Epithelial cell of prostate (primary cell): ENCODE data around the gene HPSE2.

Experiments
- DNase-seq: peaks from one replicate; pipeline ENCODE4 v3.0.0-alpha.2; 2011; ENCODE audit warnings: low read depth, low spot score
- H3K27ac ChIP-seq: fragments of 450-650 bp; 2 replicates; pipeline ENCODE4 v1.5.1; 2017; ENCODE audit warnings: mild to moderate bottlenecking

Gene HPSE2

DNA sequence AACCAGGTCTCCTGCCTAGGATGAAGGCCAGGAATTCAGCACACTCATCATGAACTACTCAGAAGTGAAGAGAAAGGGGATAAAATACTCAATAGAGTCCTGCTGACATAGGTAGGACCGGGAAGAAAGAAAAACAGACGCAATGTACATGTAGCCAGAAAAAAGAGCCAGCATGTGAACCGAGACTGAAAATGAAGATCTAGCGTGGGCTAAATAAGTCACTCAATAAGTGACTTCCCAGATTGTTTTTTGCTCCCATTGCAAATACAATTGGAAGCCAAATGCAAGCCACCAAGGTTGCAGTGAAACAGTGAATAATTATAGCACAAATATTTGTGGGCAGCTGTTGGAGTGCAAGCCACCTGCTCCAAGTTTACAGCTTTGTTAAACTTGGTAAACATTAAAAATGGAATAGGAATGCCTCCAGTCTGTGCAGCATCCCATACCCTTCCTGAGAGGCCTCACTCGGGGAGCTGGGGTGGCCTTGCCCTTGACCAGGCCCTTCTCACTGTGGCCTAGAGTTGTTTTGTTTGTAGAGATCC, 754.2 kb downstream of the HPSE2 start:
- H3K27ac ChIP-seq, result no peak overlapping the region
- DNase-seq, result no peak

DNA sequence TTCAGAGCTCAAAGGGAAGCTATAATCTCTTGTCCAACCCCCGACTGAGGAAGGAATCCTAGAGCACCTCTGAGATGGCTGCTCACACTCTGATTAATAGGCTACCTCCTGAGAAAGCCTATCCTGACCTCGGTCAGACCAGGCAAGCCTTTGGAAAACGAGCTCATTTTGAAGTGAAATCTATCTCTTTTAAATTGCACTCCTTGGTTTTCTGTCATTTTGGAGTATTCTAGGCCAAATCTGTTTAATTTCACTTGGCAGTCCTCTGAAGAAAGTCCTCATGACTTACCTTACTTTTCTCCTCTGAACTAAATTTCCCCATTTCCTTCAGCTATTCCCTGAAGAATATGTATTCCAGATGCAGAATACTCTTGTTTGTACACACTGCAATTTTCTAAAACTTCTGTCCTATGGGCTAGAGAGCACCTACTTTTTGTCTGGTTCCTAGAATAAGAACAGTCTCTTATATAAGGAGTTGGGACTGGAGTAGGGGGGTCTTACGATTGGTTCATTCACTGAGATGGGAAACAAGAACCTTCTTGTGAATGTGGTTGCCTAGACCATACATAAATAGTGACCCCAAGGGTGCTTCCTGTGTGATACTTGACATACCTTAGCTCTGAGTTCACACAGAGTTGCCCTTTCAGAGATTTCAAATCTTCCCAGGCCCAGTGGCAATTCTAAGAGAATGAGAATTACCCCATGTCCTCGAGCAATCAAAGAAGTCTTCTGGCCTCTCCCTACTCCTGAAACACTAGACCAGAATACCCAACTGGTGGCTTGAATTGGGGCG, 757.0 kb downstream of the HPSE2 start:
- no peak for DNase-seq
- no peak overlapping the region for H3K27ac ChIP-seq

DNA sequence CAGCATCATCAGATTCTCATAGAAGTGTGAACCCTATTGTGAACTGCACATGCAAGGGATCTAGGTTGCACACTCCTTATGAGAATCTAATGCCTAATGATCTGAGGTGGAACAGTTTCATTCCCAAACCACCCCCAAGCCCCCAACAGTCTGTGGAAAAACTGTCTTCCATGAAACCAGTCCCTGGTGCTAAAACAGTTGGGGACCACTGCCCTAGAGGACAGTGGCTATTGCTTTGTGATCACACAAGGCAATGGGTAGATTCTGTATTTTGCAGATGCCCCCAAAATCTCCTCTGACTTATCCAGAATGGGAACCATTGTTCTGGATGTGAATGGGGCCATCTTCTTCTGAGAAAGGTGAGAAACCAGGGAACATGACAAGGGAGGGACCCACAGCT, 757.8 kb downstream of the HPSE2 start:
- no peak for DNase-seq
- no peak overlapping the region for H3K27ac ChIP-seq

DNA sequence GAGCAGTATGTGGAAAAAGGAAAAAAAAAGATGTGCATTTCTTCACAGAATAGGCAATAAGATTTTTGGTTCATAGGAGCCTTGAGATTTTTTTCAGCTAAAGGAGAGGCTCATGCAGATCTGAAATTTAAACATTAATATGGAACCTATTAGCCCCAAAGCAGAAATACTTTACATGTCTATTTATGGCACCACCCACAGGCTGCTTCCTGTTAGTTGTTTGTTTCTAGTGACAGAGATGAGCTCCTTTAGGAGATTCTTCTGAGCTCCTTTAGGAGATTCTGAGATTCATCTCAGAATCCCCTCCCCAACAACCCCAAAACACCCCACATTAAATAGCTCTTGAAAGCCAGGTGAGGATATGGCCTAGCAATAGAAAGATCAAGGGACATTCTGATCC, 761.0 kb downstream of the HPSE2 start:
- no peak overlapping the region for H3K27ac ChIP-seq
- DNase-seq, result no peak

DNA sequence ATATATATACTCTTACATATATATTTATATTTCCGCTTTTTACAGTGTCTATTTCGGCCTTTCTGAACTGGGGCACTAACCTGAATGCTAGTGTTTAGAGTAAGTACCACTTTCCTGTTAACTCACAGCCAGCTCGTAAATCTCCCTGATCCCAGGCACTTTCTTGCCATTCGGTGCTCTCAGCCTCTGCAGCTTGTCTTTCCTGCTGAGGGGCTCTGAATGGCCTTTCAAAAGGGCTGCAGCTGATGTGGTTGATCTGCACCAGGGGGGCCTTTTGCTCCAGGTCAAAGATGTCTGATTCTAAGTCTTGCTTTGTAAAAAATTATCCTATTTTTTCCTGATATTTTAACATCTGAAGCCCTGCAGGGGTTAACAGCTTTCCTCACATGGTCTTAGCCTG, 763.5 kb downstream of the HPSE2 start:
- DNase-seq, result no peak
- no peak overlapping the region for H3K27ac ChIP-seq

DNA sequence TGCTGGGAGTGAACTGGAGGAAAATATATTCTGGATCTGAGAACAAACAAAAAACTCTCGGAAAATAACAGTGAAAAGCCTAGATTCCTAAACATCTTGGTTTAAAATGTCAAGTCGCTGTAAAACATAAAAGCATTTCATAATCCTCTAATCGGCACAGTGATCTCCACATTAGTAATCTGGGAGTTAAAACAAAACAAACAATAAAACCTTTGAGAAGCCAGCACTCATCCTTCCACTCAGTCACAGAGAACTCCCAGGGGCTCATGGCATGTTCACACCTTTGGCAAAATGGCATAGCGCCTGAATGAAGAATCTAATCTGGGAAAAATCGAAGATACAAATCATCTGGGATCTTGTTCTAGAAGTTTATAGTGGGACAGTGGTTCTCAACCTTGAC, 764.8 kb downstream of the HPSE2 start:
- no peak for DNase-seq
- no peak overlapping the region for H3K27ac ChIP-seq

DNA sequence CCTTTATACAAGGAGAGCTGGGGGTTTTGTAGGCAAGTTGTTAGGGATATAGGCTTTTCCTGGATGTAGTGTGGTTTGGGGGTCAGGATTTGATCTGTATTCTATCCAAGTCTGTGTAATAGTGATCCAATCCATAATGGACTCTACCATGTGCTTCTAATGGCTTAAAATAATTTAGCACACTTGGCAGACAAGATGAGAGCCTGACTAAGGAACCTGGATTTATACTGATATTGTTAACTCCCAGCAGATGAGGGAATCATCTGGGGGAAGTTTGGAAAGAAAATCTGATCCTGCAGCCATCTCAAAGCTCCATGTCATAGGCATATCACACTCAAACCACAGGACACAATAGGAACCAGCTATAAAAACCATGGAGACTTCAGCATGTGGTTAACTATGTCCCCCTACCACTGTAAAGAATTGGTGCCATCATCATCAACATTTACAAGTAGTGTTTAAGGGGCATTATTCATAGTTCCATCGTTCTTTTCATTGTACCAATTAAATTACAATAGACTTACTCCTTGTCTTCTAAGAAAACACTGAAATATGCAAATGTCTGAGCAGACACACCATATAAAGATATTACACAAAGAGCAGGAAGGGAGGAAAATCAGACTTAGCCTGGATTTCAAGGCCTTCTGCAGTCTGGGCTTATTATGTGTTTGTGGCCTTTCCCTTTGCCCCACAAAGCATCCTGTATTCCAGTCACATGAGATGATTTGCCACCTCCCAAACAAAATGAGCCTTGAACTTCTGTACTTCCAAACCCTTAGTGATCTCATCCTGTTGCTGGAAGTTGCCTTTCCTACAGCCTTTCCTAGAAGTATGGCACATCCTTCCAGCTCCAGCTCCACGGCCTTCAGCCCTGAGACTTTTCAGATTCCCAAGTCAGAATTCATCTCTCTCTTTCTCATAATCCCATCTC, 766.4 kb downstream of the HPSE2 start:
- no peak overlapping the region for H3K27ac ChIP-seq
- DNase-seq, result no peak

DNA sequence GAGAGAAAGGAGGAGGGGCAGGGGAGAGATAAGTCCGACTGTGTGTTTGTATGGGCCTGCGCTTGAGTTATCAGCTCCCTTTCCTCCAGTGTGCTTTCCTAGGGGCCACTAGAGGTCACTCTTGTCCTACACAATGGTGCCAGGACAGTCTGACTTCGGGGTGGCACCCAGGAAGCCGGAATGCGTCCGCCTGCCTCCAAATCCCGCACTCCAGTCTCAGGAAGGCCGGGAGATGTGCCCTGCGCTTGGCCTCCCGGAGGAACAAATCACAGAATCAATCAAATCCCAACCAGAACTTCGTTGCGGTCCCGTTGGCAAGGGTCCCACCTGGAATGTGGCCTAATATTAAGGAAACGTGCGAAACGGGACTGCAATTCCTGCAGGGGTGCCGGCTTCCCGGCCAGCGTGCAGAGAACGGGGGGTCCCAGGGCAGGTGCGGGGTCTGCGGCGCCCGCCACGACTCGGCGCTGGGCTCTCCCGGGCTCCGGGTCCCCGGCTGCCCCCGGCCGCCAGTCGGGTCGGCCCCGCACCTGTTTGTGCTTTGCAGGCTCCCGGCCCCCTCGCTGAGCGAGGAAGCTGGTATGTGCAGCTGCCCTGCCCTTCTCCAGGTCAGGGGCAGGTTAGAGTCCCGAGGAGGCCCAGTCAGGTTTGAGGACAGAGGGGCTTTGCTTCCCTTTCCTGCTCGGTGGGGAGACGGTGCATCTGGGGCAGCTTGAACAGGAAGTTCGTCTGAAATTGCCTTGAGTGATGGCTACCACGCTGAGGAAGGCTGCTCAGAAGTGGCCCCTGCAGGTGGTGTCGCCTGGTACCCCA, 767.9 kb downstream of the HPSE2 start:
- no peak overlapping the region for H3K27ac ChIP-seq
- peak; percentile 45 for DNase-seq

DNA sequence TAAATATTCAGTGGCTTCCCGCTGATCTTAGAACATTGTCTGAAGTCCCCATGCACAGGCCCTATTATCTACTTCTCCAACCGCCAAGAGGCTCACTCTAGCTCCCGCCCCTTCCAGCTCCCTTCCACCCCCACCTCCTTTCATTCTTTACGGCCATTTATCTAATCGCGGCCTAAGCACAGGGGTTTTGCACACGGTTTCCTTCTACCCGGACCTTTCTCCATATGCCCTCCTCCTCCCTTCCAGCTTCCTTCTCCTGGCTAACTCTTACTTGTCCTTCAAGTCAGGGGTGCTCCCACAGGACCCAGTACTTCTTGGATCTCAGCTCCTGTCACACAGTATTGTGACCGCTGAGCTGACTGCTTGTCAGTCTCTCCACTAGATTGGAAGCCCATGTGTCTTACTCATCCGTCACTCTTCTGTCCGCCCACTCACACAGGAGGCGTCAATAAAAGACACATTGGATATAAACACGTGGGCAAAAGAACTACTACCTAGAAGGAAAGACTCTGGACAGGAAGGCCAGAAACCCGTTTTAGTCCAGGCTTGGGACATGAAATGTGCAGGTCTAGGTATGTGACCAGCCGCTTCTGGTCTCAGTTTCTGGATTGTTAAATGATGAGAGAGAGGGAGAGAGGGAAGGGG, 768.7 kb downstream of the HPSE2 start:
- H3K27ac ChIP-seq, result no peak overlapping the region
- no peak for DNase-seq

DNA sequence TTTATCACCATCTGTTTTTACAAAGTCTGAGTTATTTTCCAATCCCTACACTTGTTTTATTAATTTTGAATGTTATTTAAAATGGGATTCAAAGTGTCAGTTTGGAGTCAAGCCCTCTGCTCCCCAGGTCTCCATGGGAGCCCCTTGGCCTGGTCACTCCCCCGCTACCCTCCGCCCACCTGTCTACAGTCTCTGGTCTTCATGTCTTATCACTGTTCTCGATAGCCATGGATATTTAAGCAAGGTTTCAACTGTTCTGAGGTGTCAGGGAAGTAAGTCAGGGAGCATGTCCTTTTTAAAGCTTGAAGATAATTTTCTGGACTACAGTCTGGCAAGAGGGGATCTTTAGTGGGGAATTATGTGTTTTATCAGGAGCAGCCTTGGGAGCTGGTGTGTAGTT, 769.8 kb downstream of the HPSE2 start:
- no peak overlapping the region for H3K27ac ChIP-seq
- DNase-seq, result no peak

DNA sequence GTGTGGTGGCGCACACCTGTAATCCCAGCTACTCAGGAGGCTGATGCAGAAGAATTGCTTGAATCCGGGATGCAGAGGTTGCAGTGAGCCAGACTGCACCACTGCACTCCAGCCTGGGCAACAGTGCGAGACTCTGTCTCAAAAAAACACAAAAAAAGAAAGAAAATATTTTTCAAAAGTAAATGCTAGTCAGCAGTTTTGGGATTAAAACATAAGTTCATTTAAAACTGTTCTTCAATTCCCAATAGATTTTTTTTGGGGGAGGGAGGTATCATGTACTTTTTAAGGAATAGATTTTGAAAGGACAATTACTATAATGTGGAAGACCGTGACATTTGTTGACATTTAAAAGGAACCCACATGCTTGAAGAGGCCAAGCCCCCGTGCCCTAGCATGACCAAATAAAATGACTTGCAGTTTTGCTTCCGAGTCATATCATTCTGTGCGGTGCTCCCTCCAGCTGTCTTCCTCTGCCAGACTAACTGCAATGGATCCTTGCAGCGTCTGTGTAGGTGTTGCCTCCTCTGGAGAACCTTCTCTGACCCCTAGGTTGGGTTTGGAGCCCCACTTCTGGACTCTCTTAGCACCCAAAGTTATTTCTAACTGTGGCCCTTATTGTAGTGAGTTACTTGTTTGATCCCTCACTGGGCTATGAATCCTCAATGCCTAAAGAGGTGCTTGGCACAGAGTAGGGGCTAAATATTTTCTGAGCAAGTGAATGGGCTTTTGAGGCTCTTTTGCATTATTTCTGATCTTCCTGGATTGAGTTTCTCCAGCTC, 771.5 kb downstream of the HPSE2 start:
- no peak for DNase-seq
- H3K27ac ChIP-seq, result no peak overlapping the region

DNA sequence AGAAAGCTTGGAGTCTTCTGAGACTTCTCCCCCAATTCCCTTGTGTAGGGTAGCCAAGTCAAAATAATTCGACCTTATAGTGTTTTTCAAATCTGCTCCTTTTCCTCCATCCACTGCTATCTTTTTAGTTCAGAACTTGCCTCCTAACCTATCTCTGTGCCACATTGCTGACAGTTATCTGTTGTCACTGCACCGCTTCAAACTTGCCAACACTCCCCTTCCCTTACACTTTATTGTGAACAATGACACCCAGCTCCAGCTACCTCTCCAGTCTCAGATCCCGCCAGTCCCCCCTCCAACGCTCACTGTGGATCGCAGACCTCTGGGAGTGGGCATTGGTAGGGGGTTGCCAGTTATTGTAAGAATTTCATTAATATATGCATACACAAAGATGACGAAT, 772.6 kb downstream of the HPSE2 start:
- H3K27ac ChIP-seq, result no peak overlapping the region
- DNase-seq, result no peak

DNA sequence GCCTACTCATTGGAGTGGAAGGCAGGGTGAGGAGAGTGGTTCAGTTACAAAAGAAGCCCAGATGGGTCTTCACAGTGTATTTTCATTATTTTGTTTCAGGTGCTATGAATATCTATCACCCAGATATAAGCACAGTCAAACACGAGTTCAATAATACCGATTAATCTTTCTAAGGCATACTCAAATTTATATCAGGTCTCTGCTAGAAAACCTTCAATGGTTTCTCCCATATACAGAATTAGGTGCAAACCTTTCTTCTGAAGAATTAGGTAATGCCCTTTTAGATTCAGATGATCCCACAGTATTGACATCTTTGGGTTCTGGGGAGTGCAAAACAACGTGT, 774.2 kb downstream of the HPSE2 start:
- H3K27ac ChIP-seq, result no peak overlapping the region
- DNase-seq, result no peak

DNA sequence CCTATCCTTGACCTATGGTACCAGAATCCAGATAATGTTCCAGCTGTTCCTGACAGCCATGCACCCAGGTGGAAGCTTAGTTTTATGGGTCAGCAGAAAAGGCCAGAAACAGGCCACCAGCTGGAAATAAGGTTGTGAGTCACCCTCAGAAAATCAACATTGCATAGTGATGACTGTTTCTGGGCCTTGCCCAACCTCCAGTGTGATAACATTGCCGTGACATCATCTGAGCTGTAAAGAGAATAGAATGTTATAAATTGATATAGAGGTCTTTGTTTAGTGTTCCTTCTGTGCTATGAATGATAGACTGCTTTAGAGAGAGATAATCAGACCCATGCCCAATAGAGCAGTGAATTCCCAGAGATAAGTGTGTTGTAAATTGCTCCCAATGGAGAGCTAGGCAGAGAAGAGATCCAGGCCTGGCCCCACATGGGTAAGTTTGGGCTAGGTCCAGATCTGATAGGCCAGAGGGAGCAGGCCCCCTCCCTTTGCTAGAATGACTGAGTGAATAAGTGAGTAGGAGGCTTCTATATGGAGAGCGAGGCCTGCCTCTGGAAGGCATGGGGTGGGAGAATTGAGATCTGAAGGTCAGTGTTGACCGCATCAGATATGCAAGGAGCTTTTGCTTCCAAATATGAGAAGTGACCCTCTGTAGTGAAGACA, 774.7 kb downstream of the HPSE2 start:
- H3K27ac ChIP-seq, result no peak overlapping the region
- DNase-seq, result peak; percentile 39

DNA sequence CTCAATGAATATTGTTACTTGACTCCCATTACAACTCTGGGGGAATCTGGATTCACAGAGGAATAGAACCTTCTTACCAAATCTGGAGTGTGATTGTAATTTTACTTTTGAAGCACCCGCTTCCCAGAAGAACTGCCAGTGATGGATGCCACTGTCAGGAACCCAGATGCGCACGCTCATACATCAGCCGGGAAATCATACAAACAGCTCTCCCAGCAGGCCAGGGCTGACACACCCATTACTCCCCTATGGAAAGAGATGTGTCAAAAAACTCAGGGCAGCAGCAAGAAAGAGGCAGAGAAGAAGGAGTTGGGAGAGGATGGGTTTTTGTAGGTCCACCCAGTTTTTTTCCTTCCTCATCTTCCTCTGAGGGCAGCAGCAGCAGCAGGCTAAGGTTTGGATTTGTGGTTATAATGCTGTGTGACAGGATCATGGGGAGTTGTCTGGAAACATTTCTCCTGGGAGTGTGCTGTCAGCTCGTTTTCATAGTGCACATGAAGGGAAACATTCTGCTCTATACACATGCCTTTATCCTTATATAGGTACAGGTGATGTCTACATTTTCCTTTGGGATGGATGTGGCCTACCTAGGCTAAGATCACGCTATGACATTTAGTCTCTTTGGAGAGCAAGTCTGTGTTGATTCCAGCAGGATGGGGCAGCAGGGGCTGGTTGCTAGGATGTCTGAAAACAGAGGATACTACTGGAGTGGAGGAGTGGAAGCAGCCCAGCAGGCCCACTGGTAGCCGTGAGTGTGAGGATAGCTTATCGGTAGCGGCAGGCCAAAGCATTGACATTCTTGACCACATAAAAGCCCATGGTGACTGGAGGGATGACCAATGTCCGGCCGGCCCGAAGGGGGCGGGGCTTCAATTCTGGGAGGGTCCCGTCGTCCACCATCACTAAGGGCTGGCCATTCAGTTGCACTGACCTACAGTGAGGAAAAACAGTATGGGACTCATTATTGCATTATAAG, 776.6 kb downstream of the HPSE2 start:
- H3K27ac ChIP-seq, result no peak overlapping the region
- no peak for DNase-seq

DNA sequence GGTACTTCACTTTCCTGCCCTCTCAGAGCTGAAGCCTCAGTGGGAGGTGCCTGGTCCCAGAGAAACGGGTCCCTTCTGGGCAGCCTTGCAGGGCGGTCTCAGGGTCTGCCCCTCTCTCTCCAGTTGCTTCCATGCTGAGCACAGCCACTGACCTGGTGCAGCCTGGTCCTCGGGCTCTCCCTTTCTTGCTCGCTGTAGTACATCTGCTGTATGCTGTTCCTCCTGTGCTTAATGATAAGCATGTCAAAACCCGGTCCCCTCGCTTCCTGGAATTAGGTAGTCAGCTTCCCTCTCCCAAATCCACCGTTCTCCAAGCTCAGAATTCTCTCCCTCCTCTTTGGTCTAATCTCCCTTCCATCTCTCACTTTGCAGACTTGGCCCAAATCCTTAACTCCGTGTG, 777.9 kb downstream of the HPSE2 start:
- H3K27ac ChIP-seq, result no peak overlapping the region
- no peak for DNase-seq

DNA sequence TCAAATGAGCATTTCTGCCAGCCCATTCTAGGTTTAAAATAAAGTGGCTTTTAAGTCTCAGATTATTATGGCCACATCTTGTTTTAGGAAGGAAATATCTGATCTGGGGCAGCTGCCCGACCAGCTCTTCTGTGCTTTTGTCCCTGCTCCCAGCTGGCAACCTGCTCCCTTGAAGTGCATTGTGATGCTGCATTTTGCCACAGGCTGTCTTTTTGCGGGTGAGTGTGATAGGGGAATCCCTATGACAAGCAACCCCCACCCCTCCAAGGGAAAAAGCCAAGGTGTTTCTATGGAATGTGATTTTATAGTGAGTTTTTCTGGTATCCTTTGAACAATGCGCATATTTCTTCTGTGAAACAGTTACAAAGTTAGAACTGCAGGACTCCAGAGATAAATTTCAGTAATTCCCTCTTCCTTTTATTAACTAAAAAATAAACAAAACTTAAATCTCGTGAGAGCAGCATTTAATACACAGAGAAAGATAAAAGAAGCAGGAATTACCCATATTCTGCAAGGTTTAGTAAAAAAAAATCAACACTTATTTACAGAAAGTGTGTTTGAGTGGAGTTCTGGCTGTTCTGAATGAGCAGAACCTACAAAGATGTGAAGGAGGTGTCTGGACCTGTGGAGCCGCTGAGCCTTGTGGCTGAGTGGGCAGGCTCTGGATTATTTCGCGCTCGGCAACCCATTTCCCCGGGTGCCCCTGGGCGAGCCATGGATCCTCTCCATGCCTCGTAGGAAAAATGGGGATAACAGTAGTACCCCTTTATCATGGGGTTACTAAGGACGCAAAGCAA, 778.8 kb downstream of the HPSE2 start:
- no peak for DNase-seq
- no peak overlapping the region for H3K27ac ChIP-seq
